NCI-H2171 (cell line): Measurements from ENCODE around the gene RBL2.

Experiments
- DNase-seq: peaks from one replicate; lab custom pipeline; 2025; lab: John Stamatoyannopoulos, UW

The RBL2 gene

DNA sequence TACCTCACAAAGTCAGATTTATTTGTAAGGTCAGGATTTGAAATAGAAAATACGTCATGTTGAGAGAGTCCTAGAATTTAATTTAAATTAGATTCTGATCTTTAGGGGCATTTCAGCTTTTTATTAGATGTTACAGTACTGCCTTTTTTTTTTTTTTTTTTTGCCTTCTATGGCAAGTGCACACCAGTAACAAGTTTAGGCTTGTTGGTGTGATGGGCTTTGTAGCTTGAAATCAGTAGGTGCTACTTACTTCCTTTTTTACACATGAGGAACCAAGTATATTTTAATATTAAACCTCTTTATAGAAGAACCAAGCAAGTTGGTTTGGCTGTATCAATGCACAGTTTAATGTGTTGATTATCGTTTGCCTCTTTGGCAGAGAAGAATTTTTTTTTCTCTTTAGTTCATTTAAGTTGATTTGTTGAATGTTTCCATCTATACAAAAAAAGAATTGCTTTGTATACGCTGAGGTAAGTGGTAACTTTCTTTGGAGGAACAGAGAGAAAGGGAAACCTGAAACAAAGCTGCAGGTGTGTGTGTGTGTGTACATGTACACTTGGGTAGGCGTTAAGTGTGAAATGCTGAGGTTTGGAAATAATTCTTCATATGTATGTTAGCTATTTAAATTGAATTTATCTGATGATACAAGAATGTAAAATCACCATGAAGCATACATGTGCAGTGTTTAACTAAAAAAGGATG is 15.7 kb downstream of the RBL2 start:
- no peak for DNase-seq

DNA sequence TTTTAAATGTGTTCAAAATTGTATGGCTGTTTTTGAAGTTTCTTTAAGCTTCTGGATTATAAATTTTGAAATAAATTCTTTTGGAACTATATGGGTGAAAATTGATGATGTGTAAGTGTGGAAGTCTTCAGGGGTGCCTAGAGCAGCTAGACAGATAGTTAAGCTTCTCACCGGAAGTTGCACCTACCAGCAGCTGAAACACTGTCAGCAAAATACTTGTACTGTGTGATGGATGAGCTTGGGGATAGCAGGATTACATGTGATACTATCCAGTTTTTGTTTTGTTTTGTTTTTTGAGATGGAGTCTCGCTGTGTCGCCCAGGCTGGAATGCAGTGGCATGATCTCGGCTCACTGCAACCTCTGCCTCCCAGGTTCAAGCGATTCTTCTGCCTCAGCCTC is 19.7 kb downstream of the RBL2 start:
- no peak for DNase-seq

DNA sequence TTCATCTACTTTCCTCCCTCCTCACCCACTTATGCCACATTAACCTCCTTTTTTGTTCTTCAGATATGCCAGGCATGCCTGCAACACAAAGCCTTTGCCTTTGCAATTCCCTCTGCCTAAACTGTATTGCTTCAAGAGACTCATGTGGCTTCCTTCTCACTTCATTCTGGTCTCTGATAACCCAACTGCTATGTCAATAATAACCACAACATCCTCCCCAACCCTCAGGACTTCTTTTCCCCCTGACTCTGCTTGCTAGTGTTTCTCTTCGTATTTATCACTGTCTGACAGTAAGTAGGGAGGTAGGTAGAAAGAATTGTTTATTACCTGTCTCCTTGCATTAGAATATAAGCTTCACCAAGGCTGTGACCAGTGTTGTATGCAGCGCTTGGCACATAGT is 22.4 kb downstream of the RBL2 start:
- DNase-seq: no peak

DNA sequence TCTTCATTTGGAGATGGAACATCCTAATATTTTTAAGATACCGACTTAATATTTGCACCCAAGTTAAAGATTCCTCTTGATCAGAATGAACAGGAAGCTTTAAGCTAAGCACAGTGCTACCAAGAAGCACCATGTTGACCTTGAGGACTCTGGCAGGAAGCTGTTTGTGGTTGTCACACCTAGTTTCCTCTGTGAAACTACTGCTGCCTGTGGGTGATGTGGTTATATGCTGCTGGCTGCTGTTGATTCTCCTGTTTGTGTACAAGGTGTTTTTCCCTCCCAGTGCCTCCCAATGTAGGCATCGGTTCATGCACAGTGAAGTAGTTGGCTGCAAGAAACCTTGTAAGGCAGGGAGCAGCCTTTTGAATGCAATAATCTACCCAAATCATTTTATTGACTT is 23.4 kb downstream of the RBL2 start:
- no peak for DNase-seq

DNA sequence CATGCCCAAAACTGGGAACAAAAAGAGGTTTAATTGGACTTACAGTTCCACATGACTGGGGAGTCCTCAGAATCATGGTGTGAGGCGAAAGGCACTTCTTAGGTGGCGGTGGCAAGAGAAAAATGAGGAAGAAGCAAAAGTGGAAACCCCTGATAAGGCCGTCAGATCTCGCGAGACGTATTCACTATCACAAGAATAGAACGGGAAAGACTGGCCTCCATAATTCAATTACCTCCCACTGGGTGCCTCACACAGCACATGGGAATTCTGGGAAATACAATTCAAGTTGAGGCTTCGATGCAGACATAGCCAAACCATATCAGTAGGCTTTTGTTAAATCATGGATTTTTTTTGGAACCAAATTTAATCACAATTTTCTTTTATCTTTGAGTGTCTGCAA is 24.4 kb downstream of the RBL2 start:
- DNase-seq: no peak

DNA sequence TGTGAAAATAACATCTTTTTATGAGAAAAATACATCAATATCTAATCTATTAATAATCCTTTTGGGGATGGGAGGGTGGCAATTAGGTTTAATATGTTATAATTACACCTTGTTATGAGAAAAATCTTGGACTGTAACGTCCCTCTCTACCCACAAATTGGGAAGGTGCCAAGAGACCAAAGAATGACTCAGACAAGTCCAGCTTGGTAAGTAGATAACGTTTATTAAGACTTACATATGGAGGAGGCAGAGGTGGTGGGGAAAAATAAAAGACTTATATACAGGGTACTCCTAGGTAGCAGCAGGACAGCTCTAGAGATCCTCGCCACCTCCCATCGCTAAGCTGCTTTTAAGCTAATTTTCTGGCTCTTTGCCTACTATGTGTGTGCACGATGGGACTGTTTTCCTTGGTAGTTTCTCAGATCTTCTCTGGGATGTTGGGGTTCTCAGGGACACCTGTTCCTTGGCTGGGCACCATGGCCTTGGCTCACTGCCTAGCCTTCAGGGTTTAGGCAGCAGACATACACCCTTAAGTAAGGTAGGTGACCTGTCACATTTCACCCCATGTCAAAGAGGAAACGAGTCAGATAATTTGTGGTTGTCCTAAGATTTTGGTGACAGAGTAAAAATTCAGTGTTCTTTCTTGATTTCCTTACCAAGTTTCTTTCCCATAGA is 31.5 kb downstream of the RBL2 start:
- no peak for DNase-seq

DNA sequence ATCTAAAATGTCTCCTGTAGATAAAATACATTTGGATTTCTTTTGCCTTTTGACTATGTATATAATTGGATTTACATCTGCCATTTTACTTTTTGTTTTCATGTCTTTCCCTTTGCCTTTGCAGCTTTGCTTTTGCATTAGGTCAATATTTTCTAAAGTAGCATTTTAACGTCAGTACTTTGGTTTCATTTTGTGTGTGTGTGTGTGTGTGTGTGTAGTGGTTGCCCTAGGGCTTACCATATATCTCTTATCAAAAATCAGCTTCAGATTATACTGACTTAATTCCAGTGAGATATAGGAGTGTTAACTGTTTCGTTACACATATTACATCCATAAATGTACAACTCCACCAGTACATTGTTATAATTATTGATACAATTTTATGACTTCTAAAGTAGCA is 42.6 kb downstream of the RBL2 start:
- DNase-seq: no peak

DNA sequence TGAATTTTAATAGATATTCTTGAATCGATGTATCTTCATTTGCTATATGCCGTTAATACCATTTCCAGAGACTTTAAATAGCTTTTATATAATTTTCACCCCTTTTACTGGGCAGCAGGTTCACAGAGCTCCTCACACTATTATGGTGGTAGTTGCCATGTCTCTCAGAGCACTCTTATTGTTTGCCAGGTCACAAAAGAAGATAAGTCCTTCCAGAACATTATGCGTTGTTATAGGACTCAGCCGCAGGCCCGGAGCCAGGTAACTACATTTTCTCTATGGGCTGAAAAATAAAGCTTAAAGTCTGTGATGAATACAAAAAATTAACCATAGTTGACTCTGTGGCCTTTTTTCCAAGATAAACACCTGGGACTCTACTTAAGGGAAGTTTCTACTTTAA is 44.7 kb downstream of the RBL2 start:
- DNase-seq: no peak

DNA sequence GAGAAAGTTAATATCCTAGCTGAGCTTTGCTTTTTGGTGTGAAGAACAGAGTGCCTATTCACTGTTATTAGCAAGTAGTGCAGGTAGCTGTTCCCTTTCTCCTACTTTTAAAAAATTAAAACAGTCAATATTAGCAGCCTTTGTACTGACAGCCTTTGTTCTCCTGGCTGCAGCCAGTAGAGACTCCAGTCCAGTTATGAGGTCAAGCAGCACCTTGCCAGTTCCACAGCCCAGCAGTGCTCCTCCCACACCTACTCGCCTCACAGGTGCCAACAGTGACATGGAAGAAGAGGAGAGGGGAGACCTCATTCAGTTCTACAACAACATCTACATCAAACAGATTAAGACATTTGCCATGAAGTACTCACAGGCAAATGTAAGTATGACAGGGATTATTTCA is 46.1 kb downstream of the RBL2 start:
- no peak for DNase-seq

DNA sequence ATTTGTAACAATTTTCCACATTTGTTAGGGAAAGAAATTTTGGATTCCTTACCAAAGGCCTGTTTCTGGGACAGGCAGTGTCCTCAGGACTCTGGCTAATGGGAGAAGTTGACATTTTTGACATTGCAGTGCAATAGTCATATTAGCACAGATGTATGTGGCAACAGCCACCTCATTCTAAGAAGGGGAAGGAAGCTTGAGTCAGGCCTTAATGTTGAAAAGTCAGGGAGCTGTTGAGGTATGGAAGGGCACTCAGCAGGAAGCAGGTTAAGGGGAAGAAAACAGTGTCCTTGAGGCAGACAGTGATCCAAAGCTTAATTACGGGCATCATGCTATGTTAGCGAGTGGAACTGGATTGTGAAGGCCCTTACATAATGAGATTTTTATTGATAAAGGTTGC is 47.9 kb downstream of the RBL2 start:
- no peak for DNase-seq

DNA sequence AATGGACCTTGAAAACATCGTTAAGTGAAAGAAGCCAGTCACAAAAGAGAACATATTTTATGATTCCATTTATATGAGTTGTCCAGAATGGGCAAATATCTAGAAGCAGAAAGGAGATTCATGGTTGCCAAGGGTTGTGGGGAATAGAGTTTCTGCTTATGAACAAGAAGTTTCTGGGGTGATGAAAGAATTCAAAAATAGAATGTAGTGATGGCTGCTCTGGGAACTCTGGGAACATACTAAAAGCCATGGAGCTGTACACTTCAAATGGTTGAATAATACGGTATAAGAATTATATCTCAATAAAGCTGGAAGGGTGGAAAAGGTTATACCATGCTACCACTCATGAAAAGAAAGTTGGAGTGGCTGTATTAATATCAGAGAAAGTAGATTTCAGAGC is 50.3 kb downstream of the RBL2 start:
- no peak for DNase-seq

DNA sequence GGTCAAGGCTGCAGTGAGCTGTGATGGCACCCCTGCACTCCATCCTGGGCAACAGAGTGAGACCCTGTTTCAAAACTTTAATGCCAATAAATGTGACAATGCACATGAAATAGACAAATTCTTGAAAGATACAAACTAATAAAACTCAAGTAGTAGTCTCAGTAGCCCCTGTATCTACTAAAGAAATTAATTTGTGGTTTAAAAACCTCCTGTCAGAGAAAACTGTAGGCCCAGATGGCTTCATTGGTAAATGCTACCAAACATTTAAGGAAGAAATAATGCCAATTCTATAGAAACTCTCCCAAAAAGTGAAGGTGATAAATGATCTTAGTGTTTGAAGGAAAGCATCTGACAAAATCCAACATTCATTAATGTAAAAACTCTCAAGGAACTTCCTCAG is 52.0 kb downstream of the RBL2 start:
- no peak for DNase-seq

DNA sequence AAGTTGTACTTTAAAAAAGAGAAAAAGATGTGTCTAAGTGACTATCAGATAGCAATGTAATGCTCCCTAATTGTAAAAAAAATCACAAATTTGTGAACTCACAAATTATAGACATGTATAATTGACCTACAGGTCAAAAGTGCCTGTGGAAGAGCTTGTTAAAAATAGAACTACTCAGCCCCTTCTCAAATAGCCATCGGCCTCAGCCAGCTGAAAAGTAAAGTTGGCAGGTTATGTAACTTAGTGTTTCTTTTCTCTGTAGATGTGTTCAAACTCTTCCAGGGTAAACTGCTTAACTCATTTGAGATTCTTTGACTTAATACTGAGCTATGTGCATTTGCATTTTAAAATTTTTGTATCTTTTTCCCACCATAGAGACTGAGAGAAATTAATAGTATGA is 55.5 kb downstream of the RBL2 start:
- DNase-seq: no peak

DNA sequence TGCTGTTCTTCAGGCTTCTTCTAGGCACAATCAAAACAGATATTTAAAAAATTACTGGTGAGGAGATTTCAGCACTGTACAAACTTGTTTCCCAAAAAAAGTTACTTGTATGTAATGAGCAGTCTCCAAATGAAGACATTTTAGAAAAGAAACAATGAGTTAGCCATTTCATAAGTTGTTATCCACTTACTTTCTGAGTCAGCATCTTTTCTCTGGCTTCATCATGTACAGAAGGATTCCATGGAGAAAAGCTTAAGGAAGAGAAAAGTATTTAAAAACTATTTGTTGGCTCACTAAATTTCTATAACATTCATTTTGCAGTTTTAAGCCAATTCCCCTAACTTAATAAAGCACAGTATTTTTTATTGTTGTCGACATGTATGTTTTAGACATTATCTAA is 58.2 kb downstream of the RBL2 start:
- no peak for DNase-seq

DNA sequence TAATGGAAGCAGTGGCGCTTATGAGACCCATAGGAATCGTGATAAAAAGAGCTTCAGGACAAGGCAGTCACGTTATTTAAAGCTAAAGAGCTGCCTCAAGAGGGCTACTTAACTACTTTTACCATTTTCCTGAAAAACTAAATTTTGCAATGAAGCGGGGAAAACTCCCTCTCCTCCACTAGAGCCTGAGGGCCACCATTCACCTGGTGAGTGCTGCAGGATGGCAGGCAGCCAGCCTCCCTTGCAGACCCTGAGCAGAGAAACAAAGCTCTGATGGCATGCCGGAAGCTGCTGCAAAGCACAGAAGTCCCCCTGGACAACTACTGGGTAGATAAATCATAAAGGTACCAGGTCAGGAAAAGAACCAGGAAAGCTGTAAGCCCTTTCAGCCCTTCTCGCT is 60.4 kb downstream of the RBL2 start:
- DNase-seq: no peak

DNA sequence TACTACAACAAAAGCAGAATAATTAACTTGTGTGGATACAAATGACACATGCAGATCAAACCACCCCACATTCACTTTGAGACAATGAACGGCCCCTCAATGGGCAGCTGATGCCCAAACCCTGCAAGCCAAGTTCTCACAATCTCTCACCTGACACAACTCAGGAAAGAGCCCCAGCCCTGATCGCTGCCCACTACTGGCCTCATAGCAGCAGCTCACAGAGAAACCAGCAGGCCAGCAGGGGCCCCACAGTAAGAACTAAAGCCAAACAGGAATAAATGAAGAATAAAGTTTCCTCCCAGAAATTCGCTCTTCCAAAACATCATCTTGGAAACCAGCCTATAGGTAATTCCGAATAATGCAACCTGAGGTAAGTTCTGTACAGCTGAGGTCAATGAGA is 61.1 kb downstream of the RBL2 start:
- DNase-seq: no peak

DNA sequence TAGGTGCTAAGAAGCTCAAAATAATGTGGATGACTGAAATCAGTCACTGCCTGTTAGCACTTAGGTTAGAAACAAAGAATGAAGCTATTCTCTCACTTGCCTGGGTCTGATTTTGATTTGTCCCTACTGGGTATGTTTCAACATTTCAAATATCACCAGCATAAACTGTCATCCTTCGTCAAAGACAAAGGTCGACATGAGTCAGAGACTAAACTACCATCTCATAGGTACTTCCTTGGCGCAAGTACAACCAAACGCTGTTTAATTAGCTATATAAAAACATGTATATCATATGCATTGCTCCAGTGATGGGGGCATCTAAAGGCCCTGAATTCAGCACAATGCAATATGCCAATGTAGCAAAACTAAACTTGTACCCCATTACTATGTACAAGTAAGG is 64.7 kb downstream of the RBL2 start:
- DNase-seq: no peak

DNA sequence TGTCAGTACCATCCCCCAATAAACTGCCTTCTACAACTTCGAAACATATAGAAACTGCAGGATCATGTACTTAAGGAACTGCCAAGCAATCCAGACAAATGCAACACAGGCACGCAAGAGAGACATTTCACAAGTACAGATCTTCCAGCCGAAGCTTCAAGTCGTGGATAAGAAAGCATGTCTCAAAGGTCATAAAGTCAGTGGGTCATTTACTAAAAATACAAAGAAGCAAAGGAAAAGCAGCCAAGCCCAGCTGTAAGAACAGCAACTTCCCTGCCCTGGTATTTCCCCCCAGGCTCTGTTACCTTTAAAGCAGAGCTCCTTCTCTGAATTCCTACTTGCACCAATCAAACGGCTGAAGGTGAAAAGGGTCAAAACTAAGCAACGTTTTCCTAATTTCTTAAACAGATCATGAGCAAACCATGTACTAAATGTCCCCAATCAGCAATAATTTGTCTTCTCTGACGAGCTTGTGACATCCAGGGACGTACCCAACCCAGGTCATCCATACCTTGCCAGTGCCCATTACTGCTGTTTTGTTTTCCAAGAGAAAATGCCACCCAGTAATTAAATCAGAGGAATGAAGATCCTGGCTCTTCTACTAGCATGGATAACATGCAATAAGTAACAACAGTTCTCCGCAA is 67.1 kb downstream of the RBL2 start:
- no peak for DNase-seq

DNA sequence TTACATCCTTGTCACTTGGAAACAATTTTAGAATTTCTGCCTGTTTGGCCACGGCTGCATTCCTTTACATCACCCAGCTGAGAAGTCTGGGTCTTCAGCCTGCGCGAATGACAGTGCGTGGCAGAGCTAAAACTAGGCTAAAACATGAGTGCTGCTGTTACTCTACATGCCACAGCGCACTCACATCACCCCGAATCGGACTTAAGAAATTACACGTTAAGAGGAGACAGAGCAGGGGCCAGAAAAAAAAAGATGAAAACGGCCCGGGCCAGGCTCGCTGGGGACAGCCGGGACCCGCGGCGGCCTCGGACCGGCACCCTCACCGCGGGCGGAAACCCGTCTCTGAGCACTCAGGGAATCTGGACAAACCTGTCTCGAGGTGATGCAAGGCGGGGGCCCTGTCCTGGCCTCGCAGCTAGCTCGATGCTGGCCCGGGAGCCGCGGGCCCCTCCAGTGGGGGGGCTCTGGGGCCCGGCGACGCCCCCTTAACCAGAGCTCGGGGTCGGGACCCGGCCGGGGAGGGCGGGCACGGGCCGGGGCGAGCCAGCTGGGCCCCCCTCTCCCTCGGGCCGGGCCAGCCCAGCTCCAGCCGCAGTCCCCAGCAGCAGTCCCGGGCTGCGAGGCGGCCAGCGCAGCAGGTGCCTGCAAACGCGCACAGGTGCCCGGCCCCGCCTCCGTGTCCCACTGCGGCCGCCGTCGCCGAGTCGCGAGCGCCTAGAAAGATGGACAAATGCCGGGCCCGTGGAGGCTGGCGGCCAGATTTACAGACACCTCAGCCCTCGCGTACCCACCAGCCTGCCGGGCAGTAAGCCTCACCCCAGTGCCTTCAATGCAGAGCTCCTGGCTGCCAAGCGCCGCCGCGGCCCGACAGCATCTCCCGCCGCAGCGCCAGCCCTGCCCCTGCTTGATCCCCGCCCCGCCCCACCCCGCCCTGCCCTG is 68.3 kb downstream of the RBL2 start, which contains the start of gene AKTIP:
TSS of gene AKTIP (minus strand) at position 879 of the 939 bp plus-strand sequence. CDS start 2,950 bp downstream, outside the sequence.
- peak; percentile 53 for DNase-seq

DNA sequence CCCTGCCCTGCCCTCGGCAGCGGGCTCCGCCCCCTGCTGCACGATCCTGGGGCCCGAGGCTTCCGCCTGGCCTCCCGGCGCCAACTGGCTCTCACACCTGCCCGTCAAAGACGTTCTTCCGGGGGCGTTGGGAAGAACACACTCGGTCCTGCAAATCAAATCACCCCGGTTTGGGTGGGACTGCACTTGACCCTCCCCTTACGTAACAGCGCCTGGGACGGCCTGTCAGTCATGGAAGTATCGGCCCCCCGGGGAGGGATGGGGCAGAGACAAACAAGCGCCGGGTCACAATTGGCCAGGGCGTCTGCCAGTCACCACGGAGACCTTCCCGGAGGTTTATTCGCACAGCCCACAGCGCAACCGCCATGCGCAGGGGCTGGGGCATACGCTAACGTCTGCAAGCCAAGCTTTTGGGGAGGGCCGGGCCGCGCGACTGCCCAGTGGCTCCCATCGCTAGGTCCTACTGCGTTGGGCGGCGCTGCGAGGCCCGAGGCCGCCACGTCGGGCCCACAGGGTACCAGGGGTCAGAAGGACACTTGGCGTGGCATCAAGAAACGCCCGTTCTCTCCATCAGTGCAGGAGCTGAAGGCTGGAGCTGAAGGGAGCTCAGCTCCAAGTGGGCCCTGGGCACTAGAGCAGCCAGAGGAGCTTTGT is 69.1 kb downstream of the RBL2 start:
- peak; percentile 100 for DNase-seq

DNA sequence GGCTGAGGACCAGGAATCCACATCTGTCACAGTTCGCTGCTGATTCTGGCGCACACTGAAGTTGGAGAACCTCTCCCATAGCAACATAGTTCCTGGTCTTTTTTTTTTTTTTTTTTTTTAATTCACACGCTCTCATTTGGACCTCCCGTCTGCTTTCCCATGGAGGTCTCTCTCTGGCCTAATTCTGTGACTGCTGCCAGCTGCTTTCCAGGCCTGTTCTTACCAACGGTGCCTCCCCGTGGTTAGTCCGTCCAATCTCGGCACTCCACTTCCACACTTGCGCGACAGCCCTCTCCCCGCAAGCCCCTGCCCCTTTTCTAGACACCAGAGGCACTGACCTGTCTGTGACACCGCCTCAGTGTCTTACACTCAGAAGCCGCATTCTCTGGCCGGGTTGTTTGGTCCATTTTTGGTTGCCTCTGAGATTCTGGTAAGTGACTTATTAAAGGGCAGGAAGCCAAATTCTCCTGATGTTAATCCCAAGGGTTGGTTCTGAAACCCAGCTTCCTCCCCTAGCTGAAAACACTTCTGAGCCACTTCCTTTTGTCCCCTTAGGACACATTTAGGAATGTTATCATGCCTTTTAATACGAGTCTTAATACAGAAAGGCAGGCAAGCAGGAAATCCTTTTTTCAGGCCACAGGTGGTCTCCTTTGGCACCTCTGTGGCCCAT is 69.9 kb downstream of the RBL2 start:
- no peak for DNase-seq
